Psoas muscle (tissue), 8 donors: Measurements from ENCODE around the gene PEX11A. TPM values are rescaled to one million over a fixed set of nuclear protein-coding genes. Genes with fewer than 3 reads are reported as not detected.

Experiments used
- ATAC-seq, 4 donors: fragments of 200-7000 bp; cut with Tn5 transposase; one replicate each; pipeline ENCODE4 v1.9.1; 2020; ENCODE audit warnings: moderate library complexity in 3 of 4, mild to moderate bottlenecking in 2 of 4
- DNase-seq, 2 donors: peaks; one replicate each; pipeline ENCODE4 v3.0.0-alpha.2; 2020
- H3K27ac ChIP-seq: fragments of 200-600 bp; one replicate; pipeline ENCODE4 v1.8.0; 2022
- H3K27me3 ChIP-seq, 3 donors: fragments of 200-600 bp in 1 of 3; one replicate each; pipeline versions ENCODE4 v1.6.1 to v1.8.0; 2013 to 2022; ENCODE audit warnings: low read length in 2 of 3, mild to moderate bottlenecking in 2 of 3, moderate library complexity in 1 of 3; ENCODE audit not compliant: insufficient read depth in 3 of 3
- H3K36me3 ChIP-seq, 2 donors: fragments of 200-600 bp in 1 of 2; one replicate each; pipeline versions ENCODE4 v1.6.1 to v1.8.0; 2013 to 2022; ENCODE audit warnings: low read depth in 1 of 2, mild to moderate bottlenecking in 1 of 2, moderate library complexity in 1 of 2; ENCODE audit not compliant: insufficient read depth in 1 of 2
- H3K4me1 ChIP-seq: fragments of 200-600 bp; one replicate; pipeline ENCODE4 v1.8.0; 2022
- H3K4me3 ChIP-seq: fragments of 200-600 bp; one replicate; pipeline ENCODE4 v1.8.0; 2022; ENCODE audit warnings: mild to moderate bottlenecking
- H3K9me3 ChIP-seq: fragments of 200-600 bp; one replicate; pipeline ENCODE4 v1.8.0; 2022
- CTCF ChIP-seq: fragments of 200-600 bp; IDR thresholded peaks from one replicate; pipeline ENCODE4 v1.8.0; 2022; ENCODE audit warnings: antibody characterized with exemption
- WGBS, 3 donors: extraction: QIAGEN DNeasy Blood & Tissue Kit; methylation state at CpG; one replicate each; pipeline versions ENCODE4 v1.1.6 to v1.1.7; 2013; 5-methylcytosine and 5-hydroxymethylcytosine counted together
- intact Hi-C, 2 donors: fragments of 100-400 bp; cut with DNase I; formaldehyde crosslinking; loops; one replicate each; pipeline versions ENCODE4 v1.11.0 to v1.14.2; 2022
- polyA plus RNA-seq, 3 donors: library from polyadenylated mRNA; stranded (reverse); fragments of 200-250 nt; gene quantifications; one replicate each; pipeline ENCODE4 v1.2.3, GENCODE V29; 2013
- total RNA-seq, 4 donors: library from RNA; stranded (reverse); fragmentation: NEBNext Ultra II Directional in 2 of 4; extraction: Animal tissue kit (Norgen Biotek cat#: 25700) in 2 of 4; gene quantifications; one replicate each; pipeline versions ENCODE4 v1.2.1 to v1.2.4, GENCODE V29; 2021 to 2023
- donor health status: healthy with polysubstance abuse.
- donor health status: DM: no; HTN: no; CAD: no; lungs with moderate emphysema.
- donor health status: Bipolar disorder and iron deficiency.
- donor health status: healthy.
- donor health status: DM: yes; HTN: yes; CAD: no.
- donor health status: DM: no; HTN: no; CAD: no.
- donor health status: DM: no; HTN: no; CAD: no.
- donor health status: DM: yes; HTN: yes; CAD: no.

Gene PEX11A
- total and polyA plus RNA-seq, 7 donors = 5.5 to 14.2 (median 9.8) TPM

GRCh38 chr15:89656116-89656815 is 34.3 kb downstream of the PEX11A start:
- intact Hi-C loops = no loop called here
- Histone ChIP-seq H3K4me3 (no peak overlapping the region), H3K36me3 (no peaks in the 10 kb centered on the region), H3K27ac (no peak overlapping the region), H3K27me3 (peaks cover 0 to 28% (median 8%) of the 10 kb centered on the region in 3 donors), H3K9me3 (no peaks in the 10 kb centered on the region), H3K4me1 (no peaks in the 10 kb centered on the region)
- no peak for DNase-seq
- ATAC-seq = no peak
- no peak for TF ChIP-seq CTCF
- 76 to 84% (median 79%) methylated on average over 7 of the region's 7 CpGs for WGBS, 3 donors

GRCh38 chr15:89654847-89655805 is 35.4 kb downstream of the PEX11A start, which contains the start of gene KIF7:
Gene KIF7 (minus strand): TSS chr15:89655467. CDS start chr15:89652930, 2,537 bp downstream.
- 3 to 4% (median 3%) methylated on average over 74 to 87 of the region's 87 CpGs for WGBS, 3 donors
- no peak for TF ChIP-seq CTCF
- peak; percentile 56 to 84 (median 76) for ATAC-seq

GRCh38 chr15:89654301-89654761 is 36.2 kb downstream of the PEX11A start:
- 42 to 55% (median 42%) methylated on average over 14 of the region's 14 CpGs for WGBS, 3 donors
- no peaks in the 10 kb centered on the region for H3K4me1 ChIP-seq
- DNase-seq (no peak), ATAC-seq (peak in 2 of 4 donors; percentile 15)
- peaks cover 0 to 28% (median 8%) of the 10 kb centered on the region in 3 donors for H3K27me3 ChIP-seq
- no peaks in the 10 kb centered on the region for H3K36me3 ChIP-seq
- no peak for TF ChIP-seq CTCF
- intact Hi-C loops = no loop called here
- peak overlapping the region; percentile 67 for H3K4me3 ChIP-seq
- no peak overlapping the region for H3K27ac ChIP-seq
- no peaks in the 10 kb centered on the region for H3K9me3 ChIP-seq

More at GRCh38 chr15:89654847-89655805, 35.4 kb downstream of the PEX11A start, which contains the start of gene KIF7:
- no peak within 1 kb of the TSS for H3K27ac ChIP-seq
- peaks cover 0 to 28% (median 8%) of the 10 kb centered on the region in 3 donors for H3K27me3 ChIP-seq
- no peaks in the 10 kb centered on the region for H3K36me3 ChIP-seq
- peak within 1 kb of the TSS; percentile 67 for H3K4me3 ChIP-seq
- H3K4me1 ChIP-seq = no peaks in the 10 kb centered on the region
- peak in 1 of 2 donors; percentile 48 for DNase-seq
- no peaks in the 10 kb centered on the region for H3K9me3 ChIP-seq
- intact Hi-C loops = loop anchor here in 1 of 2 donors (1.0 kb wide), 1 partner anchor 16 kb away; no protein-coding TSS in a partner anchor

- no peaks in the 10 kb centered on the region for H3K4me1 ChIP-seq
- no peak for ATAC-seq
- H3K4me3 ChIP-seq = no peak overlapping the region
- 97 to 98% (median 97%) methylated on average over 2 of the region's 2 CpGs for WGBS, 3 donors
- H3K9me3 ChIP-seq = no peaks in the 10 kb centered on the region
- no peak for TF ChIP-seq CTCF
- H3K27me3 ChIP-seq = peaks cover 0 to 28% (median 8%) of the 10 kb centered on the region in 3 donors
- no peak overlapping the region for H3K27ac ChIP-seq
- no peak for DNase-seq
- H3K36me3 ChIP-seq = no peaks in the 10 kb centered on the region
- intact Hi-C loops = no loop called here
These were observed 37.0 kb downstream of the PEX11A start for GRCh38 chr15:89653578-89653977.
